Astrocyte (in vitro differentiated cells and primary cell): Measurements from ENCODE around the gene HSPG2. TPM values are rescaled to one million over a fixed set of nuclear protein-coding genes. Genes with fewer than 3 reads are reported as not detected.
A peak's percentile ranks its signal among the peaks of the same experiment; 100 is the strongest.
"Not testable (repeated sequence)": the region's sequence is repeated elsewhere in the genome, so short reads cannot be mapped to it uniquely, and the experiment has no call there.

Source experiments
- DNase-seq: peaks from one replicate; pipeline ENCODE4 v3.0.0-alpha.2; 2010; ENCODE audit warnings: low read depth
- FAIRE-seq: peaks from 2 replicates; lab custom pipeline; 2011; peaks lifted over from hg19 to GRCh38; lab: Jason Lieb, UNC
- H2AFZ ChIP-seq: 2 replicates; pipeline ENCODE4 v1.6.0; 2012; ENCODE audit warnings: low read depth, low read length, inconsistent platforms
- H3K27ac ChIP-seq: 2 replicates; pipeline ENCODE4 v1.5.1; 2011; ENCODE audit warnings: low read depth, low read length, inconsistent platforms
- H3K27me3 ChIP-seq: 2 replicates; pipeline ENCODE4 v1.6.0; 2011; ENCODE audit warnings: low read length, inconsistent platforms; ENCODE audit not compliant: insufficient read depth
- H3K36me3 ChIP-seq: 2 replicates; pipeline ENCODE4 v1.5.1; 2011; ENCODE audit warnings: low read length, inconsistent platforms; ENCODE audit not compliant: insufficient read depth
- H3K4me1 ChIP-seq: 2 replicates; pipeline ENCODE4 v1.5.1; 2011; ENCODE audit warnings: low read length, inconsistent platforms; ENCODE audit not compliant: insufficient read depth
- H3K4me2 ChIP-seq: 2 replicates; pipeline ENCODE4 v1.6.0; 2012; ENCODE audit warnings: low read length, inconsistent platforms
- H3K4me3 ChIP-seq: 2 replicates; pipeline ENCODE4 v1.5.1; 2011; ENCODE audit warnings: low read depth, mild to moderate bottlenecking, low read length, inconsistent platforms; ENCODE audit not compliant: insufficient read depth
- H3K79me2 ChIP-seq: 2 replicates; pipeline ENCODE4 v1.6.0; 2012; ENCODE audit warnings: mild to moderate bottlenecking, low read length, inconsistent platforms; ENCODE audit not compliant: insufficient read depth
- H3K9ac ChIP-seq: 2 replicates; pipeline ENCODE4 v1.6.0; 2012; ENCODE audit warnings: mild to moderate bottlenecking, low read length, inconsistent platforms
- H3K9me3 ChIP-seq: 2 replicates; pipeline ENCODE4 v1.5.1; 2012; ENCODE audit warnings: low read depth, mild to moderate bottlenecking, low read length, inconsistent platforms; ENCODE audit not compliant: insufficient read depth
- H4K20me1 ChIP-seq: 2 replicates; pipeline ENCODE4 v1.6.0; 2012; ENCODE audit warnings: low read length, inconsistent platforms; ENCODE audit not compliant: insufficient read depth
- H3K27ac Mint-ChIP-seq: one replicate; pipeline ENCODE4 v1.8.0; 2021; ENCODE audit warnings: mild to moderate bottlenecking, mixed read lengths; ENCODE audit not compliant: unreplicated experiment
- H3K27me3 Mint-ChIP-seq: one replicate; pipeline ENCODE4 v1.8.0; 2021; ENCODE audit warnings: low read depth, mixed read lengths; ENCODE audit not compliant: unreplicated experiment
- H3K36me3 Mint-ChIP-seq: one replicate; pipeline ENCODE4 v1.8.0; 2021; ENCODE audit warnings: low read depth, mixed read lengths; ENCODE audit not compliant: unreplicated experiment
- H3K4me1 Mint-ChIP-seq: one replicate; pipeline ENCODE4 v1.8.0; 2021; ENCODE audit warnings: low read depth, mixed read lengths; ENCODE audit not compliant: unreplicated experiment
- H3K4me3 Mint-ChIP-seq: one replicate; pipeline ENCODE4 v1.8.0; 2021; ENCODE audit warnings: mild to moderate bottlenecking, moderate library complexity, mixed read lengths; ENCODE audit not compliant: unreplicated experiment
- H3K9me3 Mint-ChIP-seq: one replicate; pipeline ENCODE4 v1.8.0; 2021; ENCODE audit warnings: mild to moderate bottlenecking, mixed read lengths; ENCODE audit not compliant: unreplicated experiment
- total RNA-seq: library from RNA; stranded (reverse); gene quantifications from 2 replicates; pipeline ENCODE4 v1.2.1, GENCODE V29; 2021

HSPG2 gene
- total RNA-seq, 1 donor from 2014 or later = 249 TPM

DNA sequence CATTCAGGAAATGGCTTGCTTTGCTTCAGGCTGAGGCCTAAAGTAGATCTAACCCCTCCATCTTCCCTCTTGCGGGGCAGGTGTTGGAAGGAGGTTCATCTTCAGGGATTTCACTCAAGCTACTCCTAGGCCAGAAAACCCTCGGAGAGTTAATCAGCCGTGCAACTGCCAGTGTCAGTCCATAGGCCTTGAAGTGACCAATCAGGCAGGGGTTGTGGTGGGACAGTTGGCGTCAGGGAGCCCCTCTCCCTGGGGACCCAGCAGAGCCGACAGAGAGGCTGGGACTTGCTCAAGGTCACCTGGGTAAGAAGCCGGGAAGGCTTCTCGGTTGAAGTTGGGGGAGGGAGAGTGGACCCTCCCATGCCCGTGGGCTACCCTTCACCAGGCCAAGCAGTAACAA is 36.8 kb upstream of the HSPG2 start:
- not testable (repeated sequence) for H3K9ac ChIP-seq, H3K36me3 ChIP-seq, DNase-seq, H3K36me3 Mint-ChIP-seq, H2AFZ ChIP-seq, H4K20me1 ChIP-seq, H3K4me2 ChIP-seq, H3K4me1 ChIP-seq, H3K27me3 Mint-ChIP-seq, H3K4me1 Mint-ChIP-seq, H3K27ac ChIP-seq, H3K9me3 Mint-ChIP-seq, FAIRE-seq, H3K27ac Mint-ChIP-seq, H3K79me2 ChIP-seq, H3K27me3 ChIP-seq, H3K9me3 ChIP-seq, H3K4me3 ChIP-seq
- peak overlapping the region; percentile 57 for H3K4me3 Mint-ChIP-seq

GRCh38 chr1:21972973-21973441 is 35.9 kb upstream of the HSPG2 start:
- DNase-seq, H3K27ac ChIP-seq, H2AFZ ChIP-seq, H3K27ac Mint-ChIP-seq, H3K4me1 ChIP-seq, H3K36me3 Mint-ChIP-seq, H3K9ac ChIP-seq, H3K4me3 Mint-ChIP-seq, FAIRE-seq, H3K4me2 ChIP-seq, H3K27me3 Mint-ChIP-seq, H3K9me3 Mint-ChIP-seq, H4K20me1 ChIP-seq, H3K4me1 Mint-ChIP-seq, H3K27me3 ChIP-seq, H3K79me2 ChIP-seq, H3K9me3 ChIP-seq, H3K36me3 ChIP-seq, H3K4me3 ChIP-seq: not testable (repeated sequence)

DNA sequence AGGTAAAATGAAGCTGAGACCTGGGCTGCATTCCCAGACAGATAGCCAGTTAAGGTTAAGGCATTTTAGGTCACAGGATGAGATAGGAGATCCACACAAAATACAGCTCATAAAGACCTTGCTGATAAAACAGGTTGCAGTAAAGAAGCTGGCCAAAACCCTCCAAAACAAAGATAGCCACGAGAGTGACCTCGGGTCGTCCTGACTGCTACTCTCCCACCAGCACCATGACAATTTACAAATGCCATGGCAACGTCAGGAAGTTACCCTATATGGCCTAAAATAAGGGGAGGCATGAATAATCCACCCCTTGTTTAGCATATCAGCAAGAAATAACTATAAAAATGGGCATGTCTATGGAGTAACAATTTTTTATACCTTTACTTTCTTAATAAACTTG is 33.4 kb upstream of the HSPG2 start:
- FAIRE-seq, H3K9me3 Mint-ChIP-seq, H3K27ac Mint-ChIP-seq, H3K79me2 ChIP-seq, H3K9ac ChIP-seq, H4K20me1 ChIP-seq, H2AFZ ChIP-seq, H3K4me3 ChIP-seq, H3K4me3 Mint-ChIP-seq, H3K36me3 Mint-ChIP-seq, H3K36me3 ChIP-seq, H3K27me3 Mint-ChIP-seq, H3K9me3 ChIP-seq, DNase-seq, H3K4me2 ChIP-seq, H3K27ac ChIP-seq, H3K4me1 ChIP-seq, H3K27me3 ChIP-seq: not testable (repeated sequence)
- peaks cover 15% of the 10 kb centered on the region for H3K4me1 Mint-ChIP-seq

DNA sequence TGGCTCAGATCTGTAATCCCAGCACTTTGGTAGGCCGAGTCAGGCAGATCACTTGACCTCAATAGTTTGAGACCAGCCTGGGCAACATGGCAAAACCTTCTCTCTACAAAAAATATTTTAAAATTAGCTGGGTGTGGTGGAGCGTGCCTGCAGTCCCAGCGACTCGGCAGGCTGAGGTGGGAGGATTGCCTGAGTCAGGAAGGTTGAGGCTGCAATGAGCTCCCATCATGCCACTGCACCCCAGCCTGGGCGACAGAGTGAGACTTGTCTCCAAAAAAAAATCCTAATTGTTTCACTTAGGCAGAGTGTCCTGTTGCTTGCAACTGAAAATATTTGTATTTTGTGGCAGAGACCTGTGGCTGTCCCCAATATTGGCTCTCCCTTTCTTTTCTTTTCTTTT is 32.0 kb upstream of the HSPG2 start:
- H2AFZ ChIP-seq, H3K9ac ChIP-seq, H3K36me3 Mint-ChIP-seq, H3K9me3 Mint-ChIP-seq, FAIRE-seq, H3K36me3 ChIP-seq, H3K27ac Mint-ChIP-seq, H3K27ac ChIP-seq, H3K9me3 ChIP-seq, H3K4me3 ChIP-seq, H3K4me1 ChIP-seq, H4K20me1 ChIP-seq, H3K27me3 Mint-ChIP-seq, H3K4me3 Mint-ChIP-seq, H3K4me2 ChIP-seq, DNase-seq, H3K79me2 ChIP-seq, H3K27me3 ChIP-seq: not testable (repeated sequence)
- peaks cover 15% of the 10 kb centered on the region for H3K4me1 Mint-ChIP-seq

DNA sequence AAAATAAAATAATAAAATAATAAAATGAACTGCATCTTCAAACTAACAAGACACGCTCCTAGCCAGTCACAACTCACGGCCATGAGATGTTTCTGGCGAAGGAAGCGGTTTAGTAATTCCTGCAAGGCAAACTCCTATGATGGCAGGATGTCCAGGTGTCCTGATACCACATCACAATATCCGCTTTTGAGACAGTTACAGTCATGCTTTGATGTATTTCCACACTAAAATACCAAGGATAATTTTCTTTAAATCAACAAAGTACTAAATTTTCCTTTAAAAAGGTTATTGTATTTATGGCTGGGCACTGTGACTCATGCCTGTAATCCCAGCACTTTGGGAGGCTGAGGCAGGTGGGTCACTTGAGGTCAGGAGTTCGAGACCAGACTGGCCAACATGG is 30.1 kb upstream of the HSPG2 start:
- not testable (repeated sequence) for H3K79me2 ChIP-seq, H2AFZ ChIP-seq, H3K36me3 Mint-ChIP-seq, DNase-seq, H3K9ac ChIP-seq, H3K4me3 Mint-ChIP-seq, H3K9me3 ChIP-seq, H3K9me3 Mint-ChIP-seq, H3K27ac ChIP-seq, H4K20me1 ChIP-seq, H3K4me2 ChIP-seq, H3K4me3 ChIP-seq, H3K4me1 ChIP-seq, H3K27me3 ChIP-seq, FAIRE-seq, H3K27ac Mint-ChIP-seq, H3K36me3 ChIP-seq, H3K27me3 Mint-ChIP-seq
- H3K4me1 Mint-ChIP-seq = peaks cover 13% of the 10 kb centered on the region
